ENCODE data around the gene RPL36AL.
A peak's percentile ranks its signal among the peaks of the same experiment; 100 is the strongest.
"Not testable (repeated sequence)": the region's sequence is repeated elsewhere in the genome, so short reads cannot be mapped to it uniquely, and the experiment has no call there.

The RPL36AL gene

DNA sequence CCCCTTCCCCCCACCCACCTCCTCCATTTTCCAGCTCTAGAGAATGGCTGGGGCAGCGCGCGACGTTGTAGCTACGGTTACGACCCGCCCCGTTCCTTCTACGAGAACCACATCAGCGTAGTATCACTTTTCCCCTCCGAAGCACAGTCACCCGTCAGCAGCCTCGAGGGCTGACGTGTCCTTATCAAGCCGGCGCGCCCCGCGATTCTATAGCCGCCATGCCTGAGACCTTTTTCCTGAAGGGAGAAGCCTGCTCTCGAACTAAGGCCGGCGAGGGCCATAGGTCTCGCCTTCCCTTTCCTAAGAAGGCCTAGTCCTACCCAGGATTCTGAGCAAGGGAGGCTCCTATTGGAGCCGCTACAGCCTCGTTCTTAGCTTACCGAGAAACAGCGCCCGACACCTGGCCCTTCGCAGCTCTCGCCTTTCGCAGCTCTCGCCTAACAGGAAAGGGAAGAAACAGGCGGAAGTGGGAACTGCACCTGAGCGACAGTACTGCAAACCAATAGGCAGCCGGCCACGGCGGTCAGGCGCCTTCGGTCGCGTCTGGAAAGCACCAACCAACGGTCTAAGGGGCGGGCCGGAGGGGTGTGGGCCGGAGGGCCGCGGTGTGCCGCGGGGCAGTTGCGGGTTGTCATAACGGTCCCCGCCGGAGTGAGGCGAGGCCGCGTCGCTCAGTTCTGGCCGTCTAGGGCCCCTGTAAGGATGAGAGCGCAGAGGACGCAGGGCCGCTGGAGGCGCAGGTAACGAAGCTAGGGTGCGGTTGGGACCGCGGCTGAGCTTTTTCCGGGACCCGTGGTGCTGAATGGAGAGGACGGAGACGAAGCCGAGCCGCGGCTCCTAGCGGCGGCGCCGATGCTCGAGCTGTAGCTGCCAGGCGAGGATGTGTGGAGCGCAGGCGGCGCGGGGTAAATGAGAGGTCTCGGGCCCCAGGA, at the start of gene RPL36AL, which contains the start of gene MGAT2:
TSS of gene RPL36AL (minus strand) at position 445 of the 932 bp plus-strand sequence. CDS start 1,522 bp downstream, outside the sequence.
TSS of gene MGAT2 (plus strand) at position 618 of the 932 bp plus-strand sequence. CDS start 470 bp downstream, outside the sequence.
- peak; percentile 91 for DNase-seq

DNA sequence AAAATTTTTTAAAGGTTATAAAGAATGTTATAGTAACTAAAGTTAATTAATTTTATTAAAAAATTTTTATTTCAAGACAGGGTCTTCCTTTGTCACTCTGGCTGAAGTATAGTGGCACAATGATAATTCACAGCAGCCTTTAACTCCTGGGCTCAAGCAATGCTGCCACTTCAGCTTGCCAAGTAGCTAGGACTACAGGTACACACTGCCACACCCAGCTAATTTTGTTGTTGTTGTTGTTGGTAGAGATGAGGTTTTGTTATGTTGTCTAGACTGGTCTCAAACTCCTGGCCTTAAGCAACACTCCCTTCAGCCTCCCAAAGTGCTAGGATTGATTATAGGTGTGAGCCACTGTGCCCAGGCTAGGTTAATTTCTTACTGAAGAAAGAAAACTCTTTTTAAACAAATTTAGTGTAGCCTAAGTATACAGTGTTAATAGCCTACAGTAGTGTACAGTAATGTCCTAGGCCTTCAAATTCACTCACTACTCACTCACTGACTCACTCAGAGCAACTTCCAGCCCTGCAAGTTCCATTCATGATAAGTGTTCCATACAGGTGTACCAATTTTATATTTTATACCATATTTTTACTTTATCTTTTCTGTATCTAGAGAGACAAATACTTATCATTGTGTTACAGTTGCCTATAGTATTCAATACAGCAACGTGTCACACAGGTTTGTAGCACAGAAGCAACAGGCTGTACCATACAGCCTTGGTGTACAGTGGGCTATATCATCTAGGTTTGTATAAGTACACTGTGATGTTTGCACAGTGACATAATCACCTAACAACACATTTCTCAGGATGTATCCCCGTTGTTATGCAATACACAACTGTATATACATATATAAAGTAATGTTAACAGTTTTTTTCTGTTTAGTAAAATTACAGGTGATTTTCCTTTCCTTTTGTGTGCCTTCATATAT, 39.4 kb upstream of the RPL36AL start:
- DNase-seq = no peak

DNA sequence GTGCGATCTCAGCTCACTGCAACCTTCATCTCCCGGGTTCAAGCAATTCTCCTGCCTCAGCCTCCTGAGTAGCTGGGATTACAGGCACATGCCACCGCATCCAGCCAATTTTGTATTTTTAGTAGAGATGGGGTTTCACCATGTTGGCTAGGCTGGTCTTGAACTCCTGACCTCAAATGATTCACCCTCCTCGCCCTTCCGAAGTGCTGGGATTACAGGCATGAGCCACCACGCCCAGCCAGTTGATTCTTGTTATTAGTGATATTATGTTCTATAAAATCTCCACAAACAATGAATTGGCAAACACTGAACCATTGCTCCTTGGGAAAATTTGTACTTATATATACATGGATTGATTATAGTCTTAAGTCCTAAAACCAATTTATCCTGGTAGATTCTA, 37.1 kb upstream of the RPL36AL start:
- not testable (repeated sequence) for DNase-seq

DNA sequence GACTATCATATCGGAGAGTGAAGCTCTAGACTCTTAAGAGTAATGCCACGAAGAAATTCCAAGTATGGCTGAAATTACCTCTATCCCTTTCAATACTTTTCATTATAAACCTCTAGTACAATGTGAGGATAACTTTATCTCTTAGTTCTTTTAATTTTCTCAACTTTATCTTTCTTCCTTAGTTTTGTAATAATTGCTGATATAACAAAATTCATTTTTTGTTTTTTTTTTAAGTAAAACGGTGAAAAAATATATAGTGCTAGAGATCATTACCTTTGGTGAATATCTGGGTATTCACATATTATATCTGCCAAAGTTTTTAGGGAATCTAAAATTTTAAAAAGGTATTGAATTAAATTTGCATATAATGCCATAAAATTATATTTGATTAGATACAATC, 34.1 kb upstream of the RPL36AL start:
- no peak for DNase-seq

DNA sequence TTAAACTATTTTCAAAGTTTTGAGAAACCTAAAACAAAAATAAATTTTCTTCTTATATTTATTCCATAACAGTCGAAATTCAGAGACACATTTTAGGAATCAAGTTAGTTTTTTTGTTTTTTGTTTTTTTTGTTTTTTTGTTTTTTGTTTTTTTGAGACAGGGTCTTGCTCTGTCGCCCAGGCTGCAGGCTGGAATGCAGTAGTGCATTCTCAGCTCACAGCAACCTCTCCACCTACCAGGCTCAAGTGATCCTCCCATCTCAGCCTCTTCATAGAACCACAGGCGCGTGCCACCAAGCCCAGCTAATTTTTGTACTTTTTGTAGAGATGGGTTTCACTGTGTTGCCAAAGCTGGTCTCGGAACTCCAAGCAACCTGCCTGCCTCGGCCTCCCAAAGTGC, 33.1 kb upstream of the RPL36AL start:
- no peak for DNase-seq

DNA sequence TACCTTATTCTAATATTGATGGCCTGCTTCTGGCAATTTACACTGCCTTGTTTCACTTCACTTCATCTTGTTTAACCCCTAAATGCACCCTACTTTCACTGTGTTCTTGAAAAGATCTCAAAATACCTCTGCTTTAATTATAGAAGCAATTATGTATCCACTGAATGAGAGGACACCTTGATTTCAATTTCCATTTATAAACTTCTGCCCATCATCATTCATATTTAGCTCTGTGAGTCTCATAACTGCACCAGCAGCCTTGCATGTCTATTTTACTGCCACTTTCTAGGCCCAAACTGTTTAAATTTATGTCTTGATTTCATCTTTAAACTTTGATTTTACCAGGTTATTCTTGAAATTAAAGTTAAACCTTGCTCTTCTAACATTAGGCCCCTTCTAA, 21.7 kb upstream of the RPL36AL start:
- no peak for DNase-seq

DNA sequence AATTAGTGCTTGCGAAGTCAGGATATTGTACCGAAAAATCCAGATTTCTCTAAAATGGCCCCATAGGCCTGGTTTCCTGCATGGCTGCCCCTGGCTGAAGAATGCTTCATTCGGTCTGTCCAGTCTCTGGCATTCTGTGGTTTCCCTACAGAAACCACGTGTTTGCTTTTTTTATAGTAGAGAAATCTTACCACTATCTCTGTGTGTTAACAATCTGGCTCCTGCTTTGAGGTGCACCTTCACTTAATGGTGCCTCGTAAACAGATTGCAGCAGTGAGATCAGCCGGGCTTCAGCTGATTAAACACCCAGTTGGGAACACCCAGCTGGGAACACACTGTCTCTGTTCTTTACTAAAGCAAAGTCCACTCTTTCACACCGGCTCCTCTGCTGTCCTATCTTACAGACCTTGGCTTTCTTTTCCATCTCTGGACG, 21.3 kb upstream of the RPL36AL start:
- peak; percentile 6 for DNase-seq

DNA sequence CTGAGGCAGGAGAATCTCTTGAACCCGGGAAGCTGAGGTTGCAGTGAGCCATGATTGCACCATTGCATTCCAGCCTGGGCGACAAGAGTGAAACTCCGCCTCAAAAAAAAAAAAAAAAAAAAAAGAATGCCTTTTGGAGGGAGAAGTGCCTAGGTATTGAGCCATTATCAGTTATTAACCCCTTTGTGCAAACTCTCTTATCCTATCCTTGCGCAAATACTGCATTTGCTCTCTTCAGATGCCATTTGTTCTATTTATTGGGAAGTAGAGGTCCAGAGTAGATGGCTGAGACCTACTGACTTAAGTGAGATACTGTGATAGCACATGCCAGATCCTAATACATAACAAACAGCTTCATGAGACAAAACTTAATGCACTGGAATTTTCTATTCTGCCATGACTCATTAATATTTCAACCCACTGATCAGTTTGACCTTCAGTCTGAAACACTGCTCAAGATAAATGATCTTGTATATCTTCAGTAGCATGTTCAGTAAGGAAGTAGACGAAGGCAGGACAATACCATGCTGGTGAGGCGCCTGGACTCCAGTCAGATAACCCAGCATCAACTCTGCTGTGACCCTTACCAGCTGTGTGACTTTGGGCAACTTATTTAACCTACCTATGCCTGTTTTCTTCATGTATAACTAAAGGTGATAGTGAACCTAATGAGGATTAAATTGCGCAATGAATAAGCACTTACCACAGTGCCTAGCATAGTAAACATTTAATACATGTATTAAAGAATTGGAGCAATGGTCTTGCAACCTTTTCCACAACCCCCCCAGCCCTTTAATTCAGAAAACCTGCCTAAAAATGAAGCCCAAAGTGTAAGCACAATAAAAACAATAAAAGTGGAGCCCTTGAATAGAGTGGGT, 20.4 kb upstream of the RPL36AL start:
- DNase-seq = no peak

DNA sequence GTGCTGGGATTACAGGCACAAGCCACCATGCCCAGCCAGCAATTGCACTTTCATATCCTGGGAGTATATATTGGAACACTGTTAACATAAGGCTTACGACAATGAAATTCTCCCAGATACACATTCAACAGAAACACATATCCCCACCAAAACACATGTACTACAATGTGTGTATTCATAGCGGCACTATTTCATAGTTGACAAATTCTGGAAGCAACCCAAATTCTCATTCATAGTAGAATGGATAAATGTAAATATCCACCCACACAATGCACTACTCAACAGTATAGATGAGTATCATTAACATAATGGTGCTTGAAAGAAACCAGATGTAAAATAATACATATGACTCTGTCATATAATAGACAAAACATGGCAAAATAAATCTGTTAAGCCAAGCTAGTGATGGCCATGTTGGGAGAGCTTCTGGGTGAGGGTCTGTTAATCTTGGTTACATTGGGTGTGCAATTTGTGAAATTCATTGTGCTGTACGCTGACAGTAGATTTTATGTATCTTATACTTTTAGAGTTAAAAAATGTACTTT, 17.2 kb upstream of the RPL36AL start:
- DNase-seq = no peak

DNA sequence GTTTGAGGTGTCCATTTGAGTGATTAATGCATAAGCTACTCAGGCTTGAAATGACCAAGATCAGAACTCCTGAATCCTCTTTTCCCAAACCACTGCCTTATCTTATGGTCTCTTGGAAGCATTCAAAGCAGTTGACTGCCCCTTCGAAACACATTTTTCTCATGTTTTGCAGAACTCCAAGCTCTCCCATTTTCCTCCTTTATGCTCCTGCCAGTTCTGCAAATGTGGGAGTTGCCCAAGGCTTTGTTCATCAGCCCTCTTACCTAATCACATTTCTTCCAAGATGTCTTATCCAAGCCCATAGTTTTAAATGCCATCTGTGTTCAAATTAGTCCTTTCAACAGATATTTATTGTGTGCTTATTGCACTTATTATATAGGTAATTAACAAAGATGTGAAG, 16.4 kb upstream of the RPL36AL start:
- no peak for DNase-seq

DNA sequence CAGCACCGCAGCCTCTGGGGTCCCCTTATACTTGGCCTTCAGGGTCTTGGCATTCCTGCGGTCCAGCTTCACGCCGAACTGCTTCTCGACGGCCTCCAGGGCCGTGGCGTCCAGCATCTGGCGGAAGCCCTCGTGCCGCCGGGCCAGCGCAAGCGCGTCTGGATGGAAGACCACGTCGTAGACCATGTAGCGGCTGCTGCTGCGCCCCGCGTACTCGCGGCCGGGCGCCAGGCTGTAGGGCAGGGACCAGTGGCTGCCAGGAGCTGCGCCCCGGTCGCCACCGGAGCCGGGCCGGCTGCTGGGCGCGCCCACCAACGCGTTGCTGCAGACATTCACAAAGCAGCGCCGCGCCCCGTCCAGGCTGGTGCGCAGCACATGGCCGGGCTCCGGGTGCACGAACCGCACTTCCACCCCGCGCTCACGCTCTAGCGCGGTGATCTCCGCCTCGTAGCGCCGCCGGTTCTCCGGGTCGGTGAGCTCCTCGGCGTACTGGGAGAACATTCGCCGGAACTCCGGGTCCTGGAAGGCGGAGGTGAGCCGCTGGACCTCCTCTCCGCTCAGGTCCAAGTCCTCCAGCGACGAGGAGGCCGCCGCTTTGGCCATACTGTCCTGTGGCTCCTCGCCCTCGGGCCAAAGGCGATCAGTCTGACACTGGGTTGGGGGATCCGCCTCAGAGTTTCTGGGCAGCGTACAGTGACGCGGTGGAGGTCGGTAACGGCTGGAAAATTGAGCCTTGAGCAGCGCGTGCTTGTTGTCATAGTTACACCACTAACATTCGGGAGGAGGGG, 14.3 kb upstream of the RPL36AL start, which contains the start of gene DNAAF2:
TSS of gene DNAAF2 (minus strand) at position 698 of the 788 bp plus-strand sequence. CDS start at position 603, 95 bp downstream.
- peak; percentile 36 for DNase-seq

DNA sequence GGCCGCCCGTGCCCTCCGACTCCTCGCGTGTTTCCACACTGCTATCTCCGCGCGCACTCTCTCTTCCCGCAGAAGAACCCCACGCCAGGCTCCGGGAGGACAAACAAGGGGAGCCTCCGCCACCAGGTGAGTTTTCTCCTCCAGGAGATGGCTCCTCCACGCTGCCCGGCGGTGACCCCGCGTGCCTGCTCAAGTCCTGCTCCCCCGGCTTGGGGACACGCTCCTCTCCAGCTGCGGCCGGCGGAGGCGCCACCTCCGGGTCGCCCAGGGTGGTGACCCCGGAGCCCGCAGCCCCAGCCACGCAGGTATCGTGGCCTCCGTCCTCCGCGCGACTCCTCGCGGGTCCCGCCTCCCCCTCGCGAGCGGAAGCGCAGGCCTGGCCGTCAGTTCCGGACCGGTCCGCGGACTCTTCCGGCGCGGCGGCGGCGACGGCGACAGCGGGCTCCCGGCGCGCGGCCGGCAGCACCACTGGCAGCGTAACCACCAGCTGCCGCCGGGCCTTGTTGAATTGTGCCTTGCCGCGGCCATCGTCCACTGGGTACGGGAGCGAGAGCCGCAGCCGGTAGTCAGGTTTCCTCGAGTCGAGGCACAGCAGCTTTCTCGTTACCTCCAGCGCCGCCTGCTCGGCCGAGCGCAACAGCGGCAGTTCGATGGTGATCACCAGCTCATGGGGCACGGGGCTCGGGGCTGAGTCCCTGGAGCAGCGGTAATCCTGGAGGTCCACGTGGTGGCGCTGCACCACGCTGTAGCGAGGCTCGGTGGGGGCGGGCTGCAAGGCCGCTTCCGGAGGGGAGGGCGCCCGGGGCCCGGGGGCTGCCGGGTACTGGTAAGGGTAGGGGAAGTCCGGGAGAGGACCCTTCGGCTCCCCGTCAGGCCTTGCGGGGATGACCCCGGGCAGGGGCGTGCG, 13.5 kb upstream of the RPL36AL start:
- peak; percentile 79 for DNase-seq

DNA sequence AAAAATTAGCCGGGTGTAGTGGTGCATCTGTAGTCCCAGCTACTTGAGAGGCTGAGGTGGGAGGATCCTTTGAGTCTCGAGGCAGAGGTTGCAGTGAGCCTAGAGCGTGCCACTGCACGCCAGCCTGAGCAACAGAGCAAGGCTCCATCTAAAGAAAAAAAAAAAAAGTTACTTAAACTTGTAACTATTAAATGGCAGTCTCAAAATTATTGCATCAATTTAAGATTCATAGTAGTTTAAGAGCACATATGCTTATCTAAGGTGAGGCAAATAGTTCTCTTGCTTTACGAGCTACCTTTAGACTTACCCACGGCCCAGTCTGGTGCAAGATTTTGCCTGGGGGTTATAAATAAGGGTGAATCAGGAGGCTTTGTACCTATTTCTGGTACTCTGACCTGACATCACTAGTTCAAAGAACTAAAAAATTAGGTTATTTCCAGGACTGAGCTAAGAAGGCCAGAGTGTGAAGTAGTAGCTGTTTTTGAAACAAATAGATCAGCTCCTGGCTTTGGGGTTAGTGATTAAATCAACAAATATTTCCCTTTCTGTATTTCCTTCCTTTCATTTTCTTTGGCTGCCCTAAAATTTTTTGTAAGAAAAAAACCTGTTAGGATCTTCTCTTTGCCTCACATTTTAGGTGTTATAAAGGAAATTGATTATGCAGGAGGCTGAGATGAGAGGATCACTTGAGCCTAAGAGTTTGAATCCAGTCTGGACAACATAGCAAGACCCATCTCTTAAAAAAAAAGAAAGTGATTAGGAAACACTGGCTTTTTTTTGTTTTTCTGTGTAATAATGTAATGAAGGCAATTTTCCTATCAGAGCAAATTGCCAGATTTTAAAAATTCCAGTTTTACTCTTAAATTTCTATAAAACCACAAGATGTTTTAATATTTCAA, 3.8 kb upstream of the RPL36AL start:
- no peak for DNase-seq

DNA sequence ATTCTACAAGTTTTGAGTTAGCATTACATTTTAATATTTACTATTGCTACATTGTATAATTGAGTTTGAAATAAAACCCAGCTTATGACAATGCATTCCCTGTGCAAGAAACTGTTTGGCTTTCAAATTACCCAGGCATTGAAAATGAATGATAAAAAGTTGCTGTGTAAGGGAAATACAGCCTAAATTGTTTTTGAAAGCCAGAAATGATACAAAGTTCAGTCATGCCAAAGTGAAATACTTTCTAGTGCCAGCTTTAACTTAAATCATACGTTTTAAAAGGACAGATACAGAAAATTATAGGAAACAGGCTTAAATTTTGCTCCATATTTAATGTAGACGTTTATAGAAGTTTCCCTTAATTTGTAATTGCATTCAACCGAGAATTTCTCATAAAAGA, 3.0 kb upstream of the RPL36AL start:
- DNase-seq = no peak

DNA sequence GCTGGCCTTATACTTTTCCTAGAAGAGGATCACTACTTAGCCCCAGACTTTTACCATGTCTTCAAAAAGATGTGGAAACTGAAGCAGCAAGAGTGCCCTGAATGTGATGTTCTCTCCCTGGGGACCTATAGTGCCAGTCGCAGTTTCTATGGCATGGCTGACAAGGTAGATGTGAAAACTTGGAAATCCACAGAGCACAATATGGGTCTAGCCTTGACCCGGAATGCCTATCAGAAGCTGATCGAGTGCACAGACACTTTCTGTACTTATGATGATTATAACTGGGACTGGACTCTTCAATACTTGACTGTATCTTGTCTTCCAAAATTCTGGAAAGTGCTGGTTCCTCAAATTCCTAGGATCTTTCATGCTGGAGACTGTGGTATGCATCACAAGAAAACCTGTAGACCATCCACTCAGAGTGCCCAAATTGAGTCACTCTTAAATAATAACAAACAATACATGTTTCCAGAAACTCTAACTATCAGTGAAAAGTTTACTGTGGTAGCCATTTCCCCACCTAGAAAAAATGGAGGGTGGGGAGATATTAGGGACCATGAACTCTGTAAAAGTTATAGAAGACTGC, 1.7 kb upstream of the RPL36AL start:
- no peak for DNase-seq

DNA sequence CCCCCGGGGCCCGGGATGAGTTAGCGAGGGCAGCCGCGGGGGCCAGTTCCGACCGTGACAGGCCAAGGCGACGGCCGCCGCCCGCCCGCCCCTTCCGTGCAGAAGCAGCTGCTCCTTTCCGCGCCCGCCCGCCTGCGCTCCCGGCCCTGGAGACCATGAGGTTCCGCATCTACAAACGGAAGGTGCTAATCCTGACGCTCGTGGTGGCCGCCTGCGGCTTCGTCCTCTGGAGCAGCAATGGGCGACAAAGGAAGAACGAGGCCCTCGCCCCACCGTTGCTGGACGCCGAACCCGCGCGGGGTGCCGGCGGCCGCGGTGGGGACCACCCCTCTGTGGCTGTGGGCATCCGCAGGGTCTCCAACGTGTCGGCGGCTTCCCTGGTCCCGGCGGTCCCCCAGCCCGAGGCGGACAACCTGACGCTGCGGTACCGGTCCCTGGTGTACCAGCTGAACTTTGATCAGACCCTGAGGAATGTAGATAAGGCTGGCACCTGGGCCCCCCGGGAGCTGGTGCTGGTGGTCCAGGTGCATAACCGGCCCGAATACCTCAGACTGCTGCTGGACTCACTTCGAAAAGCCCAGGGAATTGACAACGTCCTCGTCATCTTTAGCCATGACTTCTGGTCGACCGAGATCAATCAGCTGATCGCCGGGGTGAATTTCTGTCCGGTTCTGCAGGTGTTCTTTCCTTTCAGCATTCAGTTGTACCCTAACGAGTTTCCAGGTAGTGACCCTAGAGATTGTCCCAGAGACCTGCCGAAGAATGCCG, 872 bp upstream of the RPL36AL start:
- peak; percentile 22 for DNase-seq

DNA sequence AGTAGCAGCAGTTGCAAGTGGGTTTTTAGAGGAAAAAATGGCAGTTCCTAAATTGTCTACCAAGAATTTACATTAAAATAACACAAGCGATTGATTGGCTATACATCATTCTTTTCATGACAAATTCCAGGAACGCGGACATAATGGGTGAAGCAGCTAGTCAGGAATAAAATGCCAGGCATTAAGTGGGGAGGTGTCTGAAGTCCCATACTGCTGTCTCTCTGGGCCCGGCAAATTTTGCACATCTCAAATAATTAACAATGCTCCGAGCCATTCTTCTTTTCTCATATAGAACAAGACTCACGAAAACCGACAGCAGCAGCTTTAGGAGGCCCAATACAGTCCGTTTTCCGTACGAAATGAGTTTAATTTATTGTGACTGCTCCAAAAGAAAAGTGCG, 696 bp downstream of the RPL36AL start:
- no peak for DNase-seq

DNA sequence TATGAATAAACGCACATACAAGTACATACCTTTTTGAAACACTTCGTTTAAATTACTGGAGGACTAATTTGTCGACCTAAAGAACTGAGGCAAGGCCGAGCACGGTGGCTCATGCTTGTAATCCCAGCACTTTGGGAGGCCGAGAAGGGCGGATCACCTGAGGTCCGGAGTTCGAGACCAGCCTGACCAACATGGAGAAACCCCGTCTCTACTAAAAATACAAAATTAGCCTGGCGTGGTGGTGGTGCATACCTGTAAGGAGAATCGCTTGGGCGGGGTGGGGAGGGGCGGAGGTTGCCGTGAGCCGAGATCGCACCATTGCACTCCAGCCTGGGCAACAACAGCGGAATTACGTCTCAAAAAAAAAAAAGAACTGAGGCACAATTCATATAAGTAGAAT, 1.2 kb downstream of the RPL36AL start:
- DNase-seq = not testable (repeated sequence)

Data from NCI-H774 (cell line).